ENCODE measurements around the gene TRABD2B. TPM values are rescaled to one million over a fixed set of nuclear protein-coding genes. Genes with fewer than 3 reads are reported as not detected.

TRABD2B gene
- total RNA-seq, 1 experiment from 2014 or later, result 10.3 TPM

- TF ChIP-seq ZBTB21 (CRISPR knock-in tag; IDR thresholded peaks at IDR 0.05; ENCODE audit: borderline replicate concordance) (no peak), ZNF281 (CRISPR knock-in tag; IDR thresholded peaks at IDR 0.05) (no peak), ATF3 (CRISPR knock-in tag; conservative IDR thresholded peaks at IDR 0.05) (no peak), ZNF232 (CRISPR knock-in tag; IDR thresholded peaks at IDR 0.05) (no peak), ZNF416 (CRISPR knock-in tag; IDR thresholded peaks at IDR 0.05) (no peak), NFATC4 (CRISPR knock-in tag; IDR thresholded peaks at IDR 0.05) (no peak), ETV6 (CRISPR knock-in tag; IDR thresholded peaks at IDR 0.05) (no peak), MLX (CRISPR knock-in tag; IDR thresholded peaks at IDR 0.05) (no peak), E2F1 (CRISPR knock-in tag; IDR thresholded peaks at IDR 0.05) (no peak), NR1H2 (CRISPR knock-in tag; IDR thresholded peaks at IDR 0.05) (no peak)
Observed at GRCh38 chr1:47873337-47873736, 123.8 kb downstream of the TRABD2B start (continued).

- CTCF ChIA-PET, result no interaction called here
- ATAC-seq (no peak), DNase-seq (ENCODE audit: low spot score) (no peak)
- POLR2A ChIA-PET, result no interaction called here
- peaks cover 13% of the 10 kb centered on the region for H3K9me3 Mint-ChIP-seq
- no peak overlapping the region for H3K27ac Mint-ChIP-seq
- no peaks in the 10 kb centered on the region; the same call in 1 of the 2 replicates for H3K27me3 Mint-ChIP-seq (ENCODE audit: low read depth)
- H3K4me3 Mint-ChIP-seq, result no peak overlapping the region
- peaks cover 20% of the 10 kb centered on the region for H3K4me1 Mint-ChIP-seq
- TF ChIP-seq ZNF396 (CRISPR knock-in tag; IDR thresholded peaks at IDR 0.05; ENCODE audit: borderline replicate concordance), result no peak
- no peak for TF ChIP-seq JAZF1 (CRISPR knock-in tag; IDR thresholded peaks at IDR 0.05)
- TF ChIP-seq ZBTB21 (CRISPR knock-in tag; IDR thresholded peaks at IDR 0.05; ENCODE audit: borderline replicate concordance), result no peak
- no peak for TF ChIP-seq TP53 (CRISPR knock-in tag; IDR thresholded peaks at IDR 0.05)
- TF ChIP-seq ATF2 (CRISPR knock-in tag; IDR thresholded peaks at IDR 0.05; ENCODE audit: borderline replicate concordance, low read depth), result no peak
- TF ChIP-seq GABPB1 (CRISPR knock-in tag; IDR thresholded peaks at IDR 0.05), result no peak
- peaks cover 9% of the 10 kb centered on the region for H3K36me3 Mint-ChIP-seq
Observed at GRCh38 chr1:47872886-47873285, 124.3 kb downstream of the TRABD2B start.

GRCh38 chr1:47871799-47872353, 125.3 kb downstream of the TRABD2B start:
- ChIA-PET POLR2A (no interaction called here), CTCF (interaction anchor here (0.9 kb wide), 1 partner anchor 126 kb away, joined by 4 read pairs; the partner anchor contains the start of gene TRABD2B)
- Mint-ChIP-seq H3K27ac (no peak overlapping the region), H3K4me1 (peaks cover 14% of the 10 kb centered on the region), H3K36me3 (peaks cover 9% of the 10 kb centered on the region), H3K27me3 (ENCODE audit: low read depth) (no peaks in the 10 kb centered on the region; the same call in none of the 2 replicates), H3K9me3 (peaks cover 13% of the 10 kb centered on the region), H3K4me3 (no peak overlapping the region)
- ATAC-seq (no peak), DNase-seq (ENCODE audit: low spot score) (no peak)
- no peak for TF ChIP-seq TCF7 (CRISPR knock-in tag; IDR thresholded peaks at IDR 0.05; ENCODE audit: low read depth)
- TF ChIP-seq ESRRA (CRISPR knock-in tag; IDR thresholded peaks at IDR 0.05; ENCODE audit: borderline replicate concordance), result no peak
- TF ChIP-seq ATF6 (CRISPR knock-in tag; IDR thresholded peaks at IDR 0.05), result no peak
- no peak for TF ChIP-seq ELF4 (CRISPR knock-in tag; IDR thresholded peaks at IDR 0.05; ENCODE audit: low read depth)
- TF ChIP-seq E2F1 (CRISPR knock-in tag; IDR thresholded peaks at IDR 0.05), result no peak
- TF ChIP-seq SP1 (CRISPR knock-in tag; conservative IDR thresholded peaks at IDR 0.05), result no peak
- TF ChIP-seq FOXJ3 (CRISPR knock-in tag; IDR thresholded peaks at IDR 0.05; ENCODE audit: borderline replicate concordance), result no peak
- no peak for TF ChIP-seq NR2C2 (CRISPR knock-in tag; IDR thresholded peaks at IDR 0.05)
- no peak for TF ChIP-seq TP53 (CRISPR knock-in tag; IDR thresholded peaks at IDR 0.05)
- no peak for TF ChIP-seq ZNF396 (CRISPR knock-in tag; IDR thresholded peaks at IDR 0.05; ENCODE audit: borderline replicate concordance)
- TF ChIP-seq PREB (CRISPR knock-in tag; IDR thresholded peaks at IDR 0.05; ENCODE audit: borderline replicate concordance), result no peak

Measured in WTC11 (cell line).